GM10266 (cell line): ENCODE results near the gene LHFPL3.

Experiments used
- DNase-seq: peaks from one replicate; pipeline ENCODE4 v3.0.0; 2012; ENCODE audit errors: extremely low spot score
- TF ChIP-seq, protein P1 (sequence below): IDR thresholded peaks from 2 replicates; pipeline ENCODE4 v1.5.1; 2012; ENCODE audit warnings: mild to moderate bottlenecking, low read depth; ENCODE audit not compliant: control insufficient read depth, insufficient read depth; ENCODE audit errors: missing control alignments

Gene LHFPL3

DNA sequence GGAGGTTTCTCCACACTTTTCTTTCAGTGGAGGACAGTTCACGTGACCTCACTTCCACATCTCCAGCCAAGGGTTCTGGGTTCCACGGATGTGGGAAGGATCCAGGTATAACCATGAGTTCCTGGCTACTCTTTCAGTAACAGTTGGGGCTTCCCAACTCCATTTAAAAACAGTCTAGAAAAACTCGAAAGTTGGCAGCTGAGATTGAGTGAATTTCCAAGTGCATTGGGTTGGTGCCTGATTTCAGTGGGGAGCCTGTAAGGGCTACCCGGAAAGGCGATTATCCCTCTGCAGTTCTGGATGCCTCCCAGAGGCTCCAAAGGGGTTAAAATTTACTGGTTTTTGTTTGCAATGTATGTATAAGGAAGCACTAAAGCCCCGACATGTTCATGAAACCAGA, 24.3 kb downstream of the LHFPL3 start:
- no peak for DNase-seq
- TF ChIP-seq, protein P1, sequence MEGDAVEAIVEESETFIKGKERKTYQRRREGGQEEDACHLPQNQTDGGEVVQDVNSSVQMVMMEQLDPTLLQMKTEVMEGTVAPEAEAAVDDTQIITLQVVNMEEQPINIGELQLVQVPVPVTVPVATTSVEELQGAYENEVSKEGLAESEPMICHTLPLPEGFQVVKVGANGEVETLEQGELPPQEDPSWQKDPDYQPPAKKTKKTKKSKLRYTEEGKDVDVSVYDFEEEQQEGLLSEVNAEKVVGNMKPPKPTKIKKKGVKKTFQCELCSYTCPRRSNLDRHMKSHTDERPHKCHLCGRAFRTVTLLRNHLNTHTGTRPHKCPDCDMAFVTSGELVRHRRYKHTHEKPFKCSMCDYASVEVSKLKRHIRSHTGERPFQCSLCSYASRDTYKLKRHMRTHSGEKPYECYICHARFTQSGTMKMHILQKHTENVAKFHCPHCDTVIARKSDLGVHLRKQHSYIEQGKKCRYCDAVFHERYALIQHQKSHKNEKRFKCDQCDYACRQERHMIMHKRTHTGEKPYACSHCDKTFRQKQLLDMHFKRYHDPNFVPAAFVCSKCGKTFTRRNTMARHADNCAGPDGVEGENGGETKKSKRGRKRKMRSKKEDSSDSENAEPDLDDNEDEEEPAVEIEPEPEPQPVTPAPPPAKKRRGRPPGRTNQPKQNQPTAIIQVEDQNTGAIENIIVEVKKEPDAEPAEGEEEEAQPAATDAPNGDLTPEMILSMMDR: no peak

DNA sequence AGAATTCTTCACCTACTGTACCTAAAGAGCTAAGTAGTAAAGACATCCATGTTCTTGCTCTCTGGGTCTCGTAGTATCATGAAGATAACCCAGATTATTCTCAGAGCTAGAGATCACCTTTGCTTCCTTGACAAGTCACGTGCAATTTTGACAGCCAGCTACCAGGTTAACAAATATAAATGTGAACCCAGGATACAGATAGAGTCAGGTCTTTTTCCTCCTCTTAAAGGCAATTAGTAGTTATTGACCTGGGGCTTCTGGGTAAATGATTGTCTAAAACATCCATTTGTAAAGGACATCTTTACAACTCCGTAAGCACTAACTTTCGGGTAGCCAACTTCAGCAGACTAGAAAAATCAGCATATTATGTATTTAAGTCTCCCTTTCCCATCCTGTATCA, 28.8 kb downstream of the LHFPL3 start:
- no peak for DNase-seq
- TF ChIP-seq, protein P1: no peak

DNA sequence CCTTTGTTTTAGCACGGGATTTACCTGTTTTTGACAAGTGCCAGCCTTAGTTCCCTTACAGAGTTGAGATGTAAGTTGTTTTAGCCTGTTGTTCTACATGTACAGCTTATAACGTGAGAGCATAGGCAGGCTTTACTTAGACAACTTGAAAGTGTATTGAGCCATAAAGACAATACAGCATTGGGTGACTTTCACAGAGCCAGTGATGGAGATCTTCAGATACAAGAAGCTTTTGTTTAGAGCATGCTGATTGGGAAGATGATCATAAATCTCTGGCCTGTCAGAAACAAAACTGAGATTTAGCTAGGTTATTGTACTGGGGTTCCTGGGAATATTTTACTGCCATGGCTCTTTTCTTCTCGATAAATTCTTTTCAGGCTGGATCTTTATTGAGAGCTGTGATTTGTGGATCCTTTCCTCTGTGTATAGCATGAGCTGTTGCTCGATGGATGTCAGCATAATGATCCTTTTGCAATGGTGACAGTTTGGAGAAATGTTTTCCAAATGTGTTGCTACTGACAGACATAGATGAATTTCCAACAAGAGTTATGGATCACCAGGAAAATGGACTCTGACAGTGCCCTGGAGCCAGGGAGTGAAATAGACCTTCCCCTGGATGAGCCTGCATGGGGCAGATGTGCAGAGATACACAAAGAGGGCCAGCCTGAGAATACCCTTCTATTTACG, 30.2 kb downstream of the LHFPL3 start:
- no peak for DNase-seq
- TF ChIP-seq, protein P1: no peak

DNA sequence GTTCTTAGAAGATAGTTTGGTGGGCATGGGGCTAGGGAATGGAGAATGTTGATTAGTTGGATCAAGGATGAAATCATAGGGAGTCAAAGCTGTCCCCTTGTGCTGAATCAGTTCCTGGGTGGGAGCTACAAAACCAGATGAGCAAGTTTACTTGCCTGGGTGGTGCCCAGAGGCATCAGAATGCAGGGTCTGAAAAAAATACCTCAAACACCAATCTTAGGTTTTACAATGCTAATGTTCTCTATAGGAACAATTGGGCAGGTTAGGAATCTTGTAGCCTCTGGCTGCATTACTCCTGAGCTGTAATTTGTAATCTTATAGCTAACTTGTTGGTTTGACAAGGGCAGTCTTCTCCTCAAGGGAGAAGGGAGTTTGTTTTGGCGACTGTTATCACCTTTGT, 34.4 kb downstream of the LHFPL3 start:
- TF ChIP-seq, protein P1: no peak
- no peak for DNase-seq

DNA sequence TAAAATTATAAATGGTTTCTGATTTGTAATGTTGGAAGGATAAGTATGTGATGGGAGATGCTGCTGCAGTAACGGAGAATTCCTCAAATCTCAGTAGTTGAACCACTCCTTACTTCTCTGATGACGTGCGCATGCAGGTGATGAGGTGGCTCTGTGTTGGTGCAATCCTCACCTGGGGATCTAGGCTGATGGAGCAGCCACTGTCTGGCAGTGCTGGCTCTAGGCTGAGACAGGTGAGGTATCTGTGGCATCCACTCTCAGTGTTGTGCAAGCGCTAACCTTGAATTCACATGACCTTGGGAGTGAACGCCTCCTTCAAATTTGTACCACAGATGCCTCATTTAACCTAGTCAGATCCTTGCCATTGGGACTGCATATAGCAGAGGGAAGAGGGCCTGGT, 35.0 kb downstream of the LHFPL3 start:
- TF ChIP-seq, protein P1: no peak
- DNase-seq: no peak

DNA sequence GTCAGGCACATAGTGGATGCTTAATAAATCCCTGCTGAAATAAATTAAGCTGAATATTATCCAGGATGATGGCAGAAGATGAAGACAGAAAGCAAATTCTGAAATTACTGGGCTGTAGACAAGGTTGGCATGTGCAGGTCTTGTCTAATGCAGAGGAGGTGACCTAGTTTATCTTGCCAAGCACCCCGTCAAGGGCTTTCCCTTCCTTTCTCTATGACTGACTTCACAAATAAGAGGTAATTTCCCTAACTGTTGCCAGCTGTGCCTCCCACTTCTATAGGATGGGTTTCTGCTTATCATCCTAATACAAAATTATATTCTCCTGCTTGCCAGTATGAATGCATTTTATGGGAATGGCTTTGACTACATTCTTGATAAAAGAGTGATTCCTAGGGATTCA, 38.0 kb downstream of the LHFPL3 start:
- TF ChIP-seq, protein P1: no peak
- no peak for DNase-seq

DNA sequence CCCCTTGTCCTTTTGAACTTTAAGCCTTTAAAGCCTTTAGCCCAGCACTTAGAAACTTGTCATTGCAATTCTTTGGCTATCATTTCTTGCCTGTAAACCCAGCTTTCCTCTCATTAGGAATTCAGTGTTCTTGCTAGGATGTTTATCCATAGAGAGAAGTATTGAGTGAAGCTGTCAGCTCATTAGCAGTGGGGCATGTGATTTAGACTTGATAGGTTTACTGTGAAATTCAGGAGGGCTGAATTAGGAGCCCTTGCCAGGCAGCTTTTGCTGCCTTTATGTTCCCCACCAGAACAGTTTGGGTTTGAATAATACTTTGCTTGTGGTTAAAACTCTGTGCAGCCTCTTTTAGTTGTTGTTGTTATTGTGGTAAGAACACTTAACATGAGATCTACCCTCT, 39.5 kb downstream of the LHFPL3 start:
- TF ChIP-seq, protein P1: no peak
- no peak for DNase-seq
